Measurements from ENCODE around the gene MPEG1.
A peak's percentile ranks its signal among the peaks of the same experiment; 100 is the strongest.

Gene MPEG1

GRCh38 chr11:59199546-59200422 is 12.9 kb downstream of the MPEG1 start:
- no peak overlapping the region for H3K9ac ChIP-seq (ENCODE audit: low read depth, low read length, poor library complexity)
- no peak overlapping the region for H4K91ac ChIP-seq (ENCODE audit: low read depth, low read length, poor library complexity)
- H3K9me3 ChIP-seq (replicated peaks in 1 of 2; ENCODE audit: control insufficient read depth in 2 of 2, insufficient read depth in 1 of 2, low read depth in 1 of 2, low read length in 2 of 2) = peaks cover 5 to 20% of the 10 kb centered on the region in 2 donors
- H3K4me3 ChIP-seq (ENCODE audit: low read length in 2 of 2) = no peak overlapping the region
- H2AK5ac ChIP-seq (ENCODE audit: low read depth, low read length) = no peak overlapping the region
- no peak overlapping the region for H2BK120ac ChIP-seq (ENCODE audit: low read depth, low read length)
- no peak overlapping the region for H3K4me2 ChIP-seq (ENCODE audit: insufficient read depth, low read length, poor library complexity, severe bottlenecking)
- H4K8ac ChIP-seq (ENCODE audit: low read depth, low read length) = no peak overlapping the region
- peak overlapping the region; percentile 65 for H3K27ac ChIP-seq (replicated peaks; ENCODE audit: low read length)
- H2BK12ac ChIP-seq (ENCODE audit: low read length) = no peak overlapping the region
- H3K4me1 ChIP-seq (ENCODE audit: control insufficient read depth in 2 of 2, insufficient read depth in 1 of 2, low read depth in 1 of 2, low read length in 2 of 2) = peaks cover 0 to 14% of the 10 kb centered on the region in 2 donors
- peaks cover 62 to 100% of the 10 kb centered on the region in 2 donors for H3K36me3 ChIP-seq (replicated peaks in 1 of 2; ENCODE audit: control insufficient read depth in 2 of 2, insufficient read depth in 2 of 2, low read length in 2 of 2)
- H3K27me3 ChIP-seq (ENCODE audit: control insufficient read depth in 3 of 3, insufficient read depth in 3 of 3, low read depth in 1 of 3, low read length in 3 of 3) = no peaks in the 10 kb centered on the region
- H3K4ac ChIP-seq (ENCODE audit: low read length) = no peak overlapping the region
- no peak overlapping the region for H3K14ac ChIP-seq (ENCODE audit: low read length)
- no peak for DNase-seq (ENCODE audit: low spot score)
- H2BK15ac ChIP-seq (ENCODE audit: low read length) = no peak overlapping the region
- WGBS, 2 donors (ENCODE audit: extremely low coverage in 2 of 2, insufficient read length in 2 of 2, insufficient replicate concordance in 1 of 2) = no CpG with 5 or more reads among the region's 14 CpGs
- no peak overlapping the region for H2AFZ ChIP-seq (ENCODE audit: low read length)
- peaks cover 4% of the 10 kb centered on the region for H3K79me1 ChIP-seq (ENCODE audit: low read depth, low read length)
- no peak overlapping the region for H3K18ac ChIP-seq (ENCODE audit: low read length)
- no peak overlapping the region for H2BK5ac ChIP-seq (ENCODE audit: low read length)
- H3K23ac ChIP-seq (ENCODE audit: low read depth, low read length, poor library complexity) = no peak overlapping the region

GRCh38 chr11:59198726-59199125 is 14.0 kb downstream of the MPEG1 start:
- H2BK120ac ChIP-seq (ENCODE audit: low read depth, low read length) = no peak overlapping the region
- no peak overlapping the region for H2BK15ac ChIP-seq (ENCODE audit: low read length)
- no peak overlapping the region for H2AFZ ChIP-seq (ENCODE audit: low read length)
- H3K79me1 ChIP-seq (ENCODE audit: low read depth, low read length) = no peaks in the 10 kb centered on the region
- no peak overlapping the region for H3K23ac ChIP-seq (ENCODE audit: low read depth, low read length, poor library complexity)
- no peak for DNase-seq (ENCODE audit: low spot score)
- no peak overlapping the region for H4K8ac ChIP-seq (ENCODE audit: low read depth, low read length)
- peaks cover 0 to 14% of the 10 kb centered on the region in 2 donors for H3K4me1 ChIP-seq (ENCODE audit: control insufficient read depth in 2 of 2, insufficient read depth in 1 of 2, low read depth in 1 of 2, low read length in 2 of 2)
- no peak overlapping the region for H3K4me2 ChIP-seq (ENCODE audit: insufficient read depth, low read length, poor library complexity, severe bottlenecking)
- H2AK5ac ChIP-seq (ENCODE audit: low read depth, low read length) = no peak overlapping the region
- no peak overlapping the region for H3K14ac ChIP-seq (ENCODE audit: low read length)
- no peak overlapping the region for H3K4ac ChIP-seq (ENCODE audit: low read length)
- H3K27ac ChIP-seq (replicated peaks; ENCODE audit: low read length) = peak overlapping the region; percentile 65
- no peak overlapping the region for H2BK12ac ChIP-seq (ENCODE audit: low read length)
- H3K27me3 ChIP-seq (ENCODE audit: control insufficient read depth in 3 of 3, insufficient read depth in 3 of 3, low read depth in 1 of 3, low read length in 3 of 3) = no peaks in the 10 kb centered on the region
- no CpG with 5 or more reads among the region's 2 CpGs for WGBS, 2 donors (ENCODE audit: extremely low coverage in 2 of 2, insufficient read length in 2 of 2, insufficient replicate concordance in 1 of 2)
- no peak overlapping the region for H2BK5ac ChIP-seq (ENCODE audit: low read length)
- no peak overlapping the region for H3K4me3 ChIP-seq (ENCODE audit: low read length in 2 of 2)
- peaks cover 58 to 100% of the 10 kb centered on the region in 2 donors for H3K36me3 ChIP-seq (replicated peaks in 1 of 2; ENCODE audit: control insufficient read depth in 2 of 2, insufficient read depth in 2 of 2, low read length in 2 of 2)
- peaks cover 8 to 20% of the 10 kb centered on the region in 2 donors for H3K9me3 ChIP-seq (replicated peaks in 1 of 2; ENCODE audit: control insufficient read depth in 2 of 2, insufficient read depth in 1 of 2, low read depth in 1 of 2, low read length in 2 of 2)
- H3K9ac ChIP-seq (ENCODE audit: low read depth, low read length, poor library complexity) = no peak overlapping the region
- no peak overlapping the region for H4K91ac ChIP-seq (ENCODE audit: low read depth, low read length, poor library complexity)
- H3K18ac ChIP-seq (ENCODE audit: low read length) = no peak overlapping the region

GRCh38 chr11:59197991-59198390 is 14.7 kb downstream of the MPEG1 start:
- peaks cover 59 to 100% of the 10 kb centered on the region in 2 donors for H3K36me3 ChIP-seq (replicated peaks in 1 of 2; ENCODE audit: control insufficient read depth in 2 of 2, insufficient read depth in 2 of 2, low read length in 2 of 2)
- peak overlapping the region; percentile 25 for H3K14ac ChIP-seq (ENCODE audit: low read length)
- peaks cover 0 to 14% of the 10 kb centered on the region in 2 donors for H3K4me1 ChIP-seq (ENCODE audit: control insufficient read depth in 2 of 2, insufficient read depth in 1 of 2, low read depth in 1 of 2, low read length in 2 of 2)
- peak overlapping the region; percentile 2 for H2BK5ac ChIP-seq (ENCODE audit: low read length)
- H3K9ac ChIP-seq (ENCODE audit: low read depth, low read length, poor library complexity) = no peak overlapping the region
- peaks cover 8 to 20% of the 10 kb centered on the region in 2 donors for H3K9me3 ChIP-seq (replicated peaks in 1 of 2; ENCODE audit: control insufficient read depth in 2 of 2, insufficient read depth in 1 of 2, low read depth in 1 of 2, low read length in 2 of 2)
- H3K27me3 ChIP-seq (ENCODE audit: control insufficient read depth in 3 of 3, insufficient read depth in 3 of 3, low read depth in 1 of 3, low read length in 3 of 3) = no peaks in the 10 kb centered on the region
- H3K79me1 ChIP-seq (ENCODE audit: low read depth, low read length) = no peaks in the 10 kb centered on the region
- no peak overlapping the region for H2BK12ac ChIP-seq (ENCODE audit: low read length)
- no peak for DNase-seq (ENCODE audit: low spot score)
- no peak overlapping the region for H3K4me2 ChIP-seq (ENCODE audit: insufficient read depth, low read length, poor library complexity, severe bottlenecking)
- H3K4me3 ChIP-seq (ENCODE audit: low read length in 2 of 2) = no peak overlapping the region
- H2BK120ac ChIP-seq (ENCODE audit: low read depth, low read length) = no peak overlapping the region
- no peak overlapping the region for H4K8ac ChIP-seq (ENCODE audit: low read depth, low read length)
- H2BK15ac ChIP-seq (ENCODE audit: low read length) = no peak overlapping the region
- no peak overlapping the region for H2AFZ ChIP-seq (ENCODE audit: low read length)
- no CpG with 5 or more reads among the region's 9 CpGs for WGBS, 2 donors (ENCODE audit: extremely low coverage in 2 of 2, insufficient read length in 2 of 2, insufficient replicate concordance in 1 of 2)
- H3K4ac ChIP-seq (ENCODE audit: low read length) = no peak overlapping the region
- H4K91ac ChIP-seq (ENCODE audit: low read depth, low read length, poor library complexity) = no peak overlapping the region
- no peak overlapping the region for H3K23ac ChIP-seq (ENCODE audit: low read depth, low read length, poor library complexity)
- peak overlapping the region; percentile 67 for H3K18ac ChIP-seq (ENCODE audit: low read length)
- peak overlapping the region; percentile 65 for H3K27ac ChIP-seq (replicated peaks; ENCODE audit: low read length)
- H2AK5ac ChIP-seq (ENCODE audit: low read depth, low read length) = no peak overlapping the region

GRCh38 chr11:59196777-59197176 is 15.9 kb downstream of the MPEG1 start:
- Histone ChIP-seq H3K4me2 (ENCODE audit: insufficient read depth, low read length, poor library complexity, severe bottlenecking) (no peak overlapping the region), H2BK5ac (ENCODE audit: low read length) (no peak overlapping the region), H2BK120ac (ENCODE audit: low read depth, low read length) (no peak overlapping the region), H3K23ac (ENCODE audit: low read depth, low read length, poor library complexity) (no peak overlapping the region), H2AK5ac (ENCODE audit: low read depth, low read length) (no peak overlapping the region), H3K36me3 (replicated peaks in 1 of 2; ENCODE audit: control insufficient read depth in 2 of 2, insufficient read depth in 2 of 2, low read length in 2 of 2) (peaks cover 66 to 100% of the 10 kb centered on the region in 2 donors), H3K9me3 (replicated peaks in 1 of 2; ENCODE audit: control insufficient read depth in 2 of 2, insufficient read depth in 1 of 2, low read depth in 1 of 2, low read length in 2 of 2) (peaks cover 8 to 20% of the 10 kb centered on the region in 2 donors), H2BK15ac (ENCODE audit: low read length) (no peak overlapping the region), H3K79me1 (ENCODE audit: low read depth, low read length) (no peaks in the 10 kb centered on the region), H3K4me3 (ENCODE audit: low read length in 2 of 2) (no peak overlapping the region), H3K4me1 (ENCODE audit: control insufficient read depth in 2 of 2, insufficient read depth in 1 of 2, low read depth in 1 of 2, low read length in 2 of 2) (peaks cover 0 to 14% of the 10 kb centered on the region in 2 donors), H3K27ac (replicated peaks; ENCODE audit: low read length) (no peak overlapping the region), H3K18ac (ENCODE audit: low read length) (no peak overlapping the region), H3K4ac (ENCODE audit: low read length) (no peak overlapping the region), H3K9ac (ENCODE audit: low read depth, low read length, poor library complexity) (no peak overlapping the region), H3K27me3 (ENCODE audit: control insufficient read depth in 3 of 3, insufficient read depth in 3 of 3, low read depth in 1 of 3, low read length in 3 of 3) (no peaks in the 10 kb centered on the region), H4K91ac (ENCODE audit: low read depth, low read length, poor library complexity) (no peak overlapping the region), H2AFZ (ENCODE audit: low read length) (no peak overlapping the region), H2BK12ac (ENCODE audit: low read length) (no peak overlapping the region), H4K8ac (ENCODE audit: low read depth, low read length) (no peak overlapping the region), H3K14ac (ENCODE audit: low read length) (no peak overlapping the region)
- no peak for DNase-seq (ENCODE audit: low spot score)
- no CpG with 5 or more reads among the region's 2 CpGs for WGBS, 2 donors (ENCODE audit: extremely low coverage in 2 of 2, insufficient read length in 2 of 2, insufficient replicate concordance in 1 of 2)

Measured in neuronal stem cell (in vitro differentiated cells).